Activated T-helper 1 cell treated with anti-CD3 and anti-CD28 coated beads, Interleukin-12 subunit alpha, Interleukin-12 subunit beta, Interleukin-2, Interleukin-4 antibody, amounts not matched to agents 30 ng/mL and 10 ng/mL and 1 ng/mL, durations not matched to agents 14 hours and 24 hours and 36 hours (primary cell): ENCODE measurements around the gene HUNK. TPM values are rescaled to one million over a fixed set of nuclear protein-coding genes. Genes with fewer than 3 reads are reported as not detected.
"Not testable (repeated sequence)": the region's sequence is repeated elsewhere in the genome, so short reads cannot be mapped to it uniquely, and the experiment has no call there.

Experiments used
- DNase-seq: peaks from one replicate; pipeline ENCODE4 v3.0.0; 2021; ENCODE audit warnings: low spot score
- H3K27ac Mint-ChIP-seq: one replicate; pipeline ENCODE4 v1.8.0; 2021; ENCODE audit warnings: mild to moderate bottlenecking, mixed read lengths
- H3K27me3 Mint-ChIP-seq: one replicate; pipeline ENCODE4 v1.8.0; 2022; ENCODE audit warnings: mild to moderate bottlenecking, moderate library complexity, mixed read lengths; ENCODE audit not compliant: insufficient read depth
- H3K36me3 Mint-ChIP-seq: one replicate; pipeline ENCODE4 v1.8.0; 2021; ENCODE audit warnings: low read depth, mixed read lengths
- H3K4me1 Mint-ChIP-seq: one replicate; pipeline ENCODE4 v1.8.0; 2021; ENCODE audit warnings: low read depth, mixed read lengths
- H3K4me3 Mint-ChIP-seq: one replicate; pipeline ENCODE4 v1.8.0; 2021; ENCODE audit warnings: mild to moderate bottlenecking, moderate library complexity, mixed read lengths
- H3K9me3 Mint-ChIP-seq: one replicate; pipeline ENCODE4 v1.8.0; 2021; ENCODE audit warnings: mixed read lengths
- intact Hi-C: fragments of 100-400 bp; cut with micrococcal nuclease; formaldehyde crosslinking; loops from one replicate; pipeline ENCODE4 v1.15.1; 2024
- total RNA-seq: library from RNA; stranded (reverse); gene quantifications from 2 replicates; pipeline ENCODE4 v1.2.3, GENCODE V29; 2022

Gene HUNK
- total RNA-seq, 1 donor from 2014 or later: 0.29 TPM

DNA sequence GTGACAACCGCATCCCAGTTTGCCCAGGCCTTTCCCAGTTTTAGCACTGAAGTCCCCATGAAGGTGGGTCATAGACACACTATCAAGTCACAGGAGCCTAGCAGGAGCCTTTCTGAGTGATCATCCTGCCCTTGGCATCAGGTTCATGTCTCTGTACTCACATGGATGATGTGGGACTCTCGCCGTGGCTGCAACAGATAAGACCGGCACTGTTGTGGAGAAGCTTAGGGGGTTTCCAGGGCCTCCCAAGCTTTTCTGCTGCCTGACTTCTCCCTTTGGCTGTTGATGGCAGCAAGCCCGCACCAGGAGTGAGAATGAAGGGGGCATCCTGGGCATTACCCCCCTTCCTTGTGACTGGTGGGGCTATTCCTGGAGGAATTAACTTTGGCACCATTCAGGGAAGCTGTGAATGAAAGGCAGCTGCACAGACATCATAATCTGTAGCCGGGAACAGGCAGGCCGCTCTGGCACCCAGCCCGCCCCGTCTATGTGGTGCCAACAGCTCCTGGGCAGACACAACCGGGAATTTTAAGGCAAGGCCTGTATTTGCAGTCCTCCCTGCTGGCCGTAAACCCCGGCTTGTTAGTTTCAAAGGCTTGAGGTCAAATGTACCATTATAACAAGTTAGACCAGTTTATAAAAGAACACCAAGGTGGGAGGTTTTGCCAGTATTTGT lies 148.6 kb downstream of the HUNK start:
- H3K4me3 Mint-ChIP-seq: no peak overlapping the region
- no peaks in the 10 kb centered on the region for H3K36me3 Mint-ChIP-seq
- DNase-seq: no peak
- H3K9me3 Mint-ChIP-seq: no peaks in the 10 kb centered on the region
- intact Hi-C loops: no loop called here
- H3K27ac Mint-ChIP-seq: no peak overlapping the region
- H3K4me1 Mint-ChIP-seq: no peaks in the 10 kb centered on the region
- peaks cover 2% of the 10 kb centered on the region for H3K27me3 Mint-ChIP-seq

DNA sequence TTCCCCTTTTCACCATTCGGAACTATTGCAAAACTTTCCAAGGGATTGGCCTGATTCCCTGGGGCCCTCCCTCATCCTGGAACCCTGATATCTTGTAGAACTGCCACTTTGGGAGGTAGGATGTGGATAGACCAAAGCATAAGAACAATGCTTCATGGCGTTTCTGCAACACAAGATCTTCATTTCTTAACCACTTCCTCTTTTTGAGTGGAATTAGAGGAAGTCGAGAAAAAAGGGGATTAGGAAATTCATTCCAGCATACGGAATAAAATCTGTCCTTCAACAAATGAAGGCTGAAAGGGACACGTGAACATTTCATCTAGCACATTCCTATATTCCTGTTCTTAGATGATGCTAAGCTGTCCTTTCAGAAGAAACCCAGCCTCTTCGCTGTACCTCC lies 149.3 kb downstream of the HUNK start:
- Mint-ChIP-seq H3K9me3 (no peaks in the 10 kb centered on the region), H3K27me3 (peaks cover 2% of the 10 kb centered on the region), H3K4me3 (no peak overlapping the region), H3K36me3 (no peaks in the 10 kb centered on the region), H3K4me1 (no peaks in the 10 kb centered on the region), H3K27ac (no peak overlapping the region)
- DNase-seq: no peak
- intact Hi-C loops: no loop called here

GRCh38 chr21:32030146-32030652 lies 157.4 kb downstream of the HUNK start:
- no peak overlapping the region for H3K27ac Mint-ChIP-seq
- intact Hi-C loops: no loop called here
- no peak for DNase-seq
- no peaks in the 10 kb centered on the region for H3K36me3 Mint-ChIP-seq
- no peak overlapping the region for H3K4me3 Mint-ChIP-seq
- peaks cover 6% of the 10 kb centered on the region for H3K9me3 Mint-ChIP-seq
- H3K27me3 Mint-ChIP-seq: no peaks in the 10 kb centered on the region
- H3K4me1 Mint-ChIP-seq: no peaks in the 10 kb centered on the region

DNA sequence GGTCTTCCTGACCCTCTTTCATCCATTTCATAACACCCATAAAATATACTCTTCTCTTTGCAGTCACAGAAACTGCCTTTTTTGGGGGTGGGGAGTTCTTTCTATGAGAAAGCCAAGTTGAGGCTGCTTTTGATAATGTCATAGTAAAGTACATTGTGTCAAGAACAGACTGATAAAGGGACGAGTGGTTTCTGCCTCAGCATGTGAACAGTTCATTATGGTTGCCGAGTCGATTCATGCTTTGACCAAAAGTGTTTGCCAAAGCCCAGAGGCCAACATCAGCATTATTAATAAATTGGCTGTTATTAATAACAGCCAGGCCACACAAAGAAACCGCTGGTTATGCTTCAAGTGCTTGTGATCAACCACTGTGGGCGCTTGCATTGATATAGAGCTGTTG lies 162.0 kb downstream of the HUNK start:
- no peak overlapping the region for H3K4me3 Mint-ChIP-seq
- intact Hi-C loops: no loop called here
- no peak overlapping the region for H3K27ac Mint-ChIP-seq
- H3K36me3 Mint-ChIP-seq: no peaks in the 10 kb centered on the region
- H3K27me3 Mint-ChIP-seq: no peaks in the 10 kb centered on the region
- no peaks in the 10 kb centered on the region for H3K4me1 Mint-ChIP-seq
- DNase-seq: no peak
- peaks cover 6% of the 10 kb centered on the region for H3K9me3 Mint-ChIP-seq

GRCh38 chr21:32035617-32036016 lies 162.8 kb downstream of the HUNK start:
- no peak for DNase-seq
- H3K27ac Mint-ChIP-seq: no peak overlapping the region
- no peaks in the 10 kb centered on the region for H3K27me3 Mint-ChIP-seq
- intact Hi-C loops: no loop called here
- no peak overlapping the region for H3K4me3 Mint-ChIP-seq
- H3K4me1 Mint-ChIP-seq: no peaks in the 10 kb centered on the region
- H3K9me3 Mint-ChIP-seq: no peaks in the 10 kb centered on the region
- H3K36me3 Mint-ChIP-seq: no peaks in the 10 kb centered on the region

GRCh38 chr21:32036756-32037155 lies 163.9 kb downstream of the HUNK start:
- Mint-ChIP-seq H3K4me3 (no peak overlapping the region), H3K36me3 (no peaks in the 10 kb centered on the region), H3K27ac (no peak overlapping the region), H3K4me1 (no peaks in the 10 kb centered on the region), H3K27me3 (no peaks in the 10 kb centered on the region), H3K9me3 (no peaks in the 10 kb centered on the region)
- DNase-seq: no peak
- intact Hi-C loops: no loop called here

- H3K4me3 Mint-ChIP-seq, intact Hi-C loops, H3K36me3 Mint-ChIP-seq, DNase-seq, H3K4me1 Mint-ChIP-seq, H3K27ac Mint-ChIP-seq, H3K27me3 Mint-ChIP-seq: not testable (repeated sequence)
- peaks cover 10% of the 10 kb centered on the region for H3K9me3 Mint-ChIP-seq
Observed at GRCh38 chr21:32038751-32039150, 165.9 kb downstream of the HUNK start.

GRCh38 chr21:32043458-32043857 lies 170.6 kb downstream of the HUNK start:
- no peak overlapping the region for H3K4me3 Mint-ChIP-seq
- H3K36me3 Mint-ChIP-seq: no peaks in the 10 kb centered on the region
- H3K9me3 Mint-ChIP-seq: peaks cover 10% of the 10 kb centered on the region
- no peaks in the 10 kb centered on the region for H3K4me1 Mint-ChIP-seq
- no peak for DNase-seq
- no peaks in the 10 kb centered on the region for H3K27me3 Mint-ChIP-seq
- intact Hi-C loops: no loop called here
- H3K27ac Mint-ChIP-seq: no peak overlapping the region

- Mint-ChIP-seq H3K9me3 (peaks cover 10% of the 10 kb centered on the region), H3K27ac (no peak overlapping the region), H3K36me3 (no peaks in the 10 kb centered on the region), H3K27me3 (no peaks in the 10 kb centered on the region), H3K4me1 (no peaks in the 10 kb centered on the region), H3K4me3 (no peak overlapping the region)
- no peak for DNase-seq
- intact Hi-C loops: no loop called here
Observed at GRCh38 chr21:32044205-32045180, 171.7 kb downstream of the HUNK start.

DNA sequence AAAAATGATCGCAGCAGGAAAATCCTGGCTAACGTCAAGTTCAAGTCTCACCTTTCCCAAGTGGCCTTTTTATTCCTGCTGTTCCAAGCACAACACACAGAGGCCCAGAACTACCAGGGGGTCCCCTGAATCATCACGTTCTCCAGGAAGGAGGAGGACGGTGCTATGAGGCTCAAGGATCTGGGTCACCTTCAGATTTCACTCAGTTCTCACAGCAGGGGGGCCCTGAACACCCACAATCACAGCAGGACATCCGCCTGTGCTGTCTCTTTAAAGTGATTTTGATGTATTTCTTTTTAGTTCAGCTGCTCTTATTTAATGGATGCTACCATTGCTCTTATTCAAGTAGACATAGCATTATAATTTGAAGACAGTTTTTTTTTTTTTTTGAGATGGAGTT lies 173.4 kb downstream of the HUNK start:
- no peaks in the 10 kb centered on the region for H3K27me3 Mint-ChIP-seq
- DNase-seq: no peak
- no peak overlapping the region for H3K4me3 Mint-ChIP-seq
- H3K4me1 Mint-ChIP-seq: no peaks in the 10 kb centered on the region
- no peaks in the 10 kb centered on the region for H3K36me3 Mint-ChIP-seq
- H3K9me3 Mint-ChIP-seq: peaks cover 10% of the 10 kb centered on the region
- no peak overlapping the region for H3K27ac Mint-ChIP-seq
- intact Hi-C loops: no loop called here

GRCh38 chr21:32048353-32048752 lies 175.5 kb downstream of the HUNK start:
- no peaks in the 10 kb centered on the region for H3K27me3 Mint-ChIP-seq
- intact Hi-C loops: no loop called here
- H3K4me1 Mint-ChIP-seq: no peaks in the 10 kb centered on the region
- no peak overlapping the region for H3K4me3 Mint-ChIP-seq
- peaks cover 9% of the 10 kb centered on the region for H3K9me3 Mint-ChIP-seq
- H3K27ac Mint-ChIP-seq: no peak overlapping the region
- no peak for DNase-seq
- H3K36me3 Mint-ChIP-seq: no peaks in the 10 kb centered on the region
